GM08714 (cell line): ENCODE results near the gene CHN1.

Experiments
- H3K4me3 ChIP-seq: fragments of 200-500 bp; sonication (Bioruptor generic); 2 replicates; pipeline ENCODE4 v1.5.1; 2014; ENCODE audit warnings: mild to moderate bottlenecking, low read length, inconsistent platforms
- ZNF274 ChIP-seq: IDR thresholded peaks from 2 replicates; pipeline ENCODE4 v1.6.1; 2012; ENCODE audit warnings: mild to moderate bottlenecking, low read depth, low read length

The CHN1 gene

GRCh38 chr2:174766271-174766670 lies 238.9 kb downstream of the CHN1 start:
- no peak for TF ChIP-seq ZNF274

GRCh38 chr2:174765576-174765975 lies 239.6 kb downstream of the CHN1 start:
- TF ChIP-seq ZNF274: no peak

More at GRCh38 chr2:174766271-174766670, 238.9 kb downstream of the CHN1 start:
- no peak overlapping the region for H3K4me3 ChIP-seq

DNA sequence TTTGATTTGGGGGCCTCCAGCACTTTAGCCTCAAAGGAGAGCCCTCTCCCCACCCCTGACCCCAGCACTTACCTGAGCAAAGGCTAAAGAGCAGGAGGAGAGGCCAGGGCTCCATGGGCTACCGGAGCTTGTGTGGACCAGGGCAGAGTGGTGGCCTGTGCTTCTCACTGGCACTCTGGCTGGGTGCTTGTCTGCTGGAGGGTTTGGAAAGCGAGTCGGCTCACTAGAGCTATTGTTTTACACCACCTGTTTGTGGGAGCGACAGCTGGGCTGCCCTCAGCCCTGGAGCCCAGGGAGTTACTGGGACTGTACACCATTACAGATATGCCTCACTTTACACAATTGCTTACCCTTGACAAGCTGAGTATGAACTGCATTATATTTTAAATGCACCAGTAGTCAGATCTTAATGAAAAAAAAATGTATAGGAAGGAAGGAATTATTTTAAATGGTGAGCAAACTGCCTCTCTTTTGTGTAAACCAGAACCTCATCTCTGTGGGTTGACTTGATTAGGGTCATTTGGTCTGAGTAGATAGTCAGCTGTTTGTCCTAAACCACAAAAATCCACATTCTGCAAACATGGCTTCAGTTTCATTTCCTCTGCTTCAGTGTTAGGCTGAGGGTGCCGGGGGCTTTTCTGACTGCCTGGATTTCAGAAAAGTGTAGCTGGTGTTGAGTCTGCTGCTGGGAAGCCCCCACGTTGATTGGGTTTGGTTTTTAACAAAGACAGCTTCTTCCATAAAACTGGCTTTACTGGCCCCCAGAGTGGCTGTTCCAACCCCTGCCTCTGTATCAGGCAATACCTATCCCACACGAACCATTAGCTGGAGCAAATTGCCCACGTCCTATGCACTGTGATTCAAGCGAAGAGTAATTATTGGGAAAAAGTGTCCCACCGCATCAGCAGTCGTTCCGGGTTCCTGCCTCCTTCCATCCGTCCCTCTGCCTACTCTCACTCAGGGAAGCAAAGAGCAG lies 240.6 kb downstream of the CHN1 start, which contains the start of gene CHRNA1:
Gene CHRNA1 (minus strand): TSS at position 193 of the 976 bp plus-strand sequence. CDS start 78 bp downstream, at position 115.
- TF ChIP-seq ZNF274: no peak
- H3K4me3 ChIP-seq: no peak within 1 kb of the TSS

More at GRCh38 chr2:174765576-174765975, 239.6 kb downstream of the CHN1 start:
- H3K4me3 ChIP-seq: no peak overlapping the region

DNA sequence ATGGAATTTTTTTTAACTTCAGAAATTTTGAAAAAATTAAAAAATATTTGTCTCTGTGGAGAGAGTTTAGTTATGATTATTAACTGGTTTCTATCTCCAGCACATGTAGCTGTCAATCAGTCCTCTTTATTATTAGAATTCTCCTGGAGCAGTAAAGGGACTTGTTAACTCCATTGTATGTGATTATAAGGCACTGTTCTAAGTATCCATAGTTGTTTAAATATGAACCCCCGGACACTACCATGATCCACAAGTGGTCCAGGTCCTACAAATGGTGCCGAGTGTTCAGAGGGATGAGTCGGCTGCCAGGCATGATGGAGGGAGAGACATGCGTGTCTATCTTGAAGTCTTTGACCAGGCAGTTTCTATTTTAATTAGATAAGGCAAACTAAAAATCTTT lies 241.4 kb downstream of the CHN1 start:
- TF ChIP-seq ZNF274: no peak
- no peak overlapping the region for H3K4me3 ChIP-seq

DNA sequence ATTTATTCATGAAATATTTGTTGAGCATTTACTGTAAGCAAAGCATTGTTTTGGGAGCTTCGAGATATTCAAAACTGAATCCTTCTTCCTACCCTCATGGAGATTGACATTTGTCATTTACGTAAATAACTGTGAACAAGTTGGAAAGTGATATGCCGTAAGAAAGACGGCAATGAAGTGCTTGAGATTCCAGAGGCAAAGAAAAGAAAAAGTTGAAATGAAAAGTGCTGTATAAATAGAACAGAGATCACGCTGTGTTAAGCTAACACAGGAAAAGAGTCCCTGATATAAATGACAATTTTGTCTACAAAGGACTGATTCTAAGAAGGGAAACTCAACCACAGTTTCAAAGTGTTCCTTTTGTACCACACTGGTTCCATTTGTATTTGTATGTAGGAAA lies 242.7 kb downstream of the CHN1 start:
- no peak overlapping the region for H3K4me3 ChIP-seq
- no peak for TF ChIP-seq ZNF274

DNA sequence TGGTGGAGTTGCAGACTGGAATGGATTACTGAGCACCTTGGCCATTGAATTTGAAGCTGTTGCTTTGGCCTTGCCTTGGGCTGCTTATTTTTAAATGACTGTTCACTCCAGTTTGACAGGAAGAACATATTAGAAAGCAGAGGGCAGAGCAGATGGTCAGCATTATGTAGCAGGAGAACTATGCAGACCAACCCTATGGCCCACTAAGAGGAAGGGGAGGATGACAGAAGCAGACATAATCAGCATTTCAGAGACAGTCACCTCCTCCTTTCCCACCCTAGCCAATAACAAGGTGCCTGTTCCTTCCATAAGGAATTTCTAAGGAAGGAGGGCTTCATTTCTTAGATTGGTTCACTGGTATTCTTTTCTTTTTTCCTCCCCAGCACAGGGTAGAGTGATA lies 243.3 kb downstream of the CHN1 start:
- TF ChIP-seq ZNF274: no peak
- no peak overlapping the region for H3K4me3 ChIP-seq

GRCh38 chr2:174760845-174761473 lies 244.2 kb downstream of the CHN1 start:
- no peak overlapping the region for H3K4me3 ChIP-seq
- no peak for TF ChIP-seq ZNF274

DNA sequence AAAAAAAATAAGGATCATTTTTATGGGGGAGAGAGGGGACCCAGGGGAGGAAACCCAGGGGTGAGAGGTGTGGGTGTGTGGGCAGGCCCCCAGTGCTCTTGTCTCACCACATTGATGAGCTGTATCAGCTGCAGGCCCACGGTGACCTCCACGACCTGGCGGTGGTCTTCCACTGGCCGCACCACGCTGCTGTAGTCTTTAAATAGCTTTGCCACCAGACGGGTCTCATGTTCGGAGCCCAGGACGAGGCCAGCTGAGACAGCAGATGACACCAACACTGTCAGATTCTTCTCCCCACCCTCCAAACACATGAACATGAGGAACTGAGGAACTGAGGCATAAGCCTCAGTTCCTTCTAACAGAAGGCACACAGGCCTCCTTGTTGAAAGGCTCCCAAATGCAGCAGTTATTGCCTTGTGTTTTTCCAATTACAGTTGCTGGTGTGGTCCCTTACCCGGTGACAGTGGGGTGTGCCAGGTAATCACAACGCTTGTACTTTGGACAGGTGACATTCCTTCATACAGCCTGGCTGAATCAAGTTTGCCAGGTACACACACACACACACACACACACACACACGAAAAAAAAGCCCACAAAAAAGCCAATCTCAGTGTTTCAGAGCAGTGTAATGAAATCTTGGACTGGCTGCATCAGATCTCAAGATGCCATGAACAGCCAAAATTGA lies 245.7 kb downstream of the CHN1 start:
- H3K4me3 ChIP-seq: no peak overlapping the region
- TF ChIP-seq ZNF274: no peak

GRCh38 chr2:174756743-174757142 lies 248.4 kb downstream of the CHN1 start:
- no peak overlapping the region for H3K4me3 ChIP-seq
- no peak for TF ChIP-seq ZNF274

DNA sequence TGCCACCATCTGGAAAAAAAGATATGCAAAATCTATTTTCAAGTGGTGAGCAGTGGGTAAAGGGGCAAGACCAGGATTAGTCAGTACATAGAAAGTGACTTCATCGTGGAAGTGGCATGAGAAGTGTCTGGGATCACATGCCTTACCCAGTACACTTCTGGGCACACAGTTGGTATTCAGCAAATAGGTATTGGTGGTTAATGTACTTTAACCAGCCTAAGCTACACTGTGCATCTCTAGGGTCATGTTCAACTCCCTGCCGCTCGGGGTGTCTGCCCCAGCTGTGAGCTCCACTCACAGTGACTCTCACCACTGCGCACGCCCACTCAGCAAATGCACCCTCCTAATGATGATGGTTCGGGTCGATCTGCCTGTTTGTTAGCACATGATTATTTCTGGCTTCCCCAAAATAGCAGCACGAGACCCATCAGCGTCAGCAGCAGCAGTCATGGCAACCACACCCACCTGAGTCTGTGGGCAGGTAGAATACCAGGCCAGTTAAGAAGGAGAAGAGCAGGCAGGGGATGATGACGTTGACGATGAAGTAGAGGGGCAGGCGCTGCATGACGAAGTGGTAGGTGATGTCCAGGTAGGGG lies 252.0 kb downstream of the CHN1 start:
- TF ChIP-seq ZNF274: no peak
- H3K4me3 ChIP-seq: no peak overlapping the region

GRCh38 chr2:174752403-174753037 lies 252.7 kb downstream of the CHN1 start:
- no peak overlapping the region for H3K4me3 ChIP-seq
- no peak for TF ChIP-seq ZNF274

DNA sequence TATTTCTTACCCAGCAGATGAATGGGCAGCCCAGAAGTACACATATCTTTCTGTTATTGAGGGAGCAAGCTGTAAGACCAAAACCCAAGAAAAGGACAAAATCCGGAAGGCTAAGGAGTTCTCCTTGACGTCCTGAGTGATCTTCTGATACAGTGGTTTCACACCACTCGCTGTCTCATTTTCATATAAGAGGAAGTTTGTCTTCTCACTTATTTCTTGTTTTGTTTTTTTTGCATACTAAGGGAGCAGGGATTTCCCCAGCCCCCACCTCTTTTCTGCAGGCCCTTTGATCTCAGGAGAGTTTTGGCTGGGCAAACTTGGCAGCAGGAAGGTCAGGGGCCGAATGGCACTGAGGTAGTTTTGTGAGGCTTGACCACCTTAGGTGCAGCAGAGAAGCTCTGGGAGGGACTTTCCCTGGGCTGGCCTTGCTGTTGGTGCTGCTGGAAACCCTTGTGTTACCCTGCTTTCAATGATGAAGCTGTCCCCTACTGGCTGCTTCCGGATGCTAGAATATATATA lies 254.2 kb downstream of the CHN1 start:
- no peak for TF ChIP-seq ZNF274
- H3K4me3 ChIP-seq: no peak overlapping the region

- no peak for TF ChIP-seq ZNF274
- H3K4me3 ChIP-seq: no peak overlapping the region
These were observed 255.4 kb downstream of the CHN1 start for GRCh38 chr2:174749793-174750192.

DNA sequence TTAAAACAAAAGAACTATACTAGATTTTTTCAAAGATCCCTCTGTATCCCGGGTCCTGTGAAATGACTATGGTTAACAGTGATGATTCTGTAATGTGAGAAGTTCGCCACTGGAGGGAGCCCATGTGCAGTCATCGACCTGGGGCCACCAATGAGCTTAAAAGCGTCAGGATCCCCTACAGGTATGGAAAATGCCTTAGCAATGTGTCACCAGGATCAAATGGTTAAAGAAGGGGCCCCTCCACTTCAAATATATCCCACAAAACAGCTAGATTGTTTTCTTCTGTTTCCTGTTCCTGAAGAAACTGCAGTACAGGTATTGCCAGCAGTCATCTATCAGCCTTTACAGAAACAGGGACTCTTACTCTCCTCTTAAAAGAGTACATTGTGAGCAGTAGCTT lies 256.2 kb downstream of the CHN1 start:
- H3K4me3 ChIP-seq: no peak overlapping the region
- TF ChIP-seq ZNF274: no peak
